ENCODE results near the gene NOL8. TPM values are rescaled to one million over a fixed set of nuclear protein-coding genes. Genes with fewer than 3 reads are reported as not detected.

NOL8 gene
- total RNA-seq, 1 experiment from 2014 or later: 48.2 TPM

DNA sequence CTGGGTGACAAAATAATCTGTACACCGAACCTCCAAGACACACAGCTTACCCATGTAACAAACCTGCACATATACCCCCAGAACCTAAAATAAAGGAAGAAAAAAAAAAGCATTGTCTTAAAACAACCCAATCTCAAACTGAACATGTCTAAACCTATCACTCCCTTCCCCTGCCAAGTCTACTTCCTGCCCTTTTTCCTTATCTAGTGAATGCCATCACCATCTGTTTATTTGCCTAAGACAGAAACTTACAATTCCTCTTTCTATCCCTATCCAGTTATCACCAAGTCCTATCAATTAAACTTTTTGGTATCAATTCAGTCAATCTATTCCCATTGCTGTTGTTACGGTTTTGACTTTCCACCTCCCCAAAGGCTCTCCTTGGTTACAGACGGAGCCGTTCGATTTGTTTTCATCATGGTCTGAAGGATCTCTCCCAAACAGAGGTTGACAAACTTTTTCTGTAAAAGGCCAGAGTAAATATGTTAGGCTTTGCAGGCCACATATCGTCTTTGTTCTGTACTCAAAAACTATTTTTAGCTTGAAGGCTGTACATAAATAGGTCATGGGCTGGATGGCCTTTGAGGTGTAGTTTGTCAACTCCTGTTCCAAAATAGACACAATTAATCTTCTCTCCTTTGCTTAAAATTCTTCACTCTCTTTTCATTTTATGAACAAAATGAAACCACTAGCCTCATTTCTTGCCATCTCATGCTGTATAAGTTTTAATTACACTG is 12.1 kb downstream of the NOL8 start (continued):
- TF ChIP-seq TCF7L2 (IDR thresholded peaks at IDR 0.05; ENCODE audit: borderline replicate concordance, extremely low read depth, insufficient read depth, insufficient read length) (no peak), SRF (IDR thresholded peaks at IDR 0.05; ENCODE audit: low read depth) (no peak)

DNA sequence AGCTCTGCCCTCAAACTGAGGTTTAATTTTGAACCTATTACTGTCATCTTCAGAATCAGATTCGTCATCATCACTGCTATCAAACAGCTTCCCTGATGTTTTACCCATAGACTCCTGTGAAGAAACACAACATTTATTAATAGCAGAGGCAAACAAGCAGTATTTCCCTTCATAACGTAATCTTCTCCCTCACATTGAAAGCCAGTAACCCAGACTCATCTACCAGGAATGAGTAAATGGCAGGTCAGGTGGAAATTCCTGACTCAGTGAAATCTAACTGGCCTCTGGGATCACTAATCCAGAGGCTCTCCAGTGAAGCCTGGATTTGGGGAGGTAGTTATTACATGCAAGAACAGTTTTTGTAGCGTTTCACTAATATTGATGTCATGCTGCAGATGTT is 14.6 kb downstream of the NOL8 start:
- TF ChIP-seq POLR2A (IDR thresholded peaks at IDR 0.05; ENCODE audit: borderline replicate concordance, extremely low read depth, insufficient read depth, insufficient read length): no peak
- ChIA-PET POLR2A (no interaction called here), RAD21 (ENCODE audit: low non-redundant PET in 1 of 2, low total read pairs in 2 of 2, uncharacterized antibody in 2 of 2, unreplicated experiment in 2 of 2) (no interaction called here), CTCF (no interaction called here)
- no peaks in the 10 kb centered on the region for H3K9me3 ChIP-seq (ENCODE audit: control insufficient read depth in 1 of 2, insufficient read depth in 1 of 2, low read depth in 1 of 2, low read length in 2 of 2)
- intact Hi-C loops (cut with micrococcal nuclease): no loop called here
- no peak overlapping the region for H3K4me3 ChIP-seq (replicated peaks in 1 of 2; ENCODE audit: low read depth in 1 of 2, low read length in 2 of 2)
- H3K79me2 ChIP-seq (ENCODE audit: insufficient read depth, low read length): peaks cover 20% of the 10 kb centered on the region
- ATAC-seq: no peak
- DNase-seq (ENCODE audit: low read depth, low spot score): no peak
- no peak overlapping the region for H3K9ac ChIP-seq (ENCODE audit: low read length)
- H3K36me3 ChIP-seq (ENCODE audit: control insufficient read depth in 1 of 2, insufficient read depth in 2 of 2, low read length in 2 of 2): peaks cover 50 to 67% of the 10 kb centered on the region in 2 experiments
- no peaks in the 10 kb centered on the region for H4K20me1 ChIP-seq (ENCODE audit: insufficient read depth)
- H3K27me3 ChIP-seq (ENCODE audit: insufficient read depth, low read length): no peaks in the 10 kb centered on the region
- H3K9me2 ChIP-seq (ENCODE audit: insufficient read depth): no peaks in the 10 kb centered on the region
- H3K27ac ChIP-seq (ENCODE audit: low read depth, low read length): no peak overlapping the region
- H2AFZ ChIP-seq (ENCODE audit: low read depth, low read length, poor library complexity, severe bottlenecking): no peak overlapping the region
- no peak overlapping the region for H3K4me2 ChIP-seq (ENCODE audit: low read length)
- no peaks in the 10 kb centered on the region for H3K4me1 ChIP-seq (ENCODE audit: control insufficient read depth in 1 of 2, insufficient read depth in 2 of 2, low read length in 2 of 2)
- no TSS peak for BruUV-seq (replicated peaks)

DNA sequence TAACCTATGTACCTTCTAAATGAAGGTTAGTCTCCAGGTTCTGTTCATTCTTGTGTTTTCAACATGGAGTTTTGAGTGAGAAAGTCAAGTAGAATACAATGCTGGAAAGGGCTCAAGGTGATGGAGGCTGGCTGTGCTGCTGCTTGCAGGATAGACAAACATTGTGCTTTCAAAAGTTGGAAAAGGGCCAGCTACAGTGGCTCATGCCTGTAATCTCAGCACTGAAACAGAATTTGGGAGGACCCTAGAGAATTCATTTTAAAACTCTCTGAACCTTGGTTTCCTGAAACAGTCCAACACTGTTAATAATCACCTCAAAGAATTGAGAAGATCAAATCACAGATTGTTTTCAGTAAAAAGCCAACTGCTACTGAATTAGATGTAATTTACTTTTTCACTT is 16.3 kb downstream of the NOL8 start:
- no peaks in the 10 kb centered on the region for H4K20me1 ChIP-seq (ENCODE audit: insufficient read depth)
- ChIA-PET RAD21 (ENCODE audit: low non-redundant PET in 1 of 2, low total read pairs in 2 of 2, uncharacterized antibody in 2 of 2, unreplicated experiment in 2 of 2) (no interaction called here), POLR2A (no interaction called here), CTCF (no interaction called here)
- H3K79me2 ChIP-seq (ENCODE audit: insufficient read depth, low read length): peaks cover 13% of the 10 kb centered on the region
- no peaks in the 10 kb centered on the region for H3K4me1 ChIP-seq (ENCODE audit: control insufficient read depth in 1 of 2, insufficient read depth in 2 of 2, low read length in 2 of 2)
- H3K27me3 ChIP-seq (ENCODE audit: insufficient read depth, low read length): no peaks in the 10 kb centered on the region
- no peaks in the 10 kb centered on the region for H3K9me3 ChIP-seq (ENCODE audit: control insufficient read depth in 1 of 2, insufficient read depth in 1 of 2, low read depth in 1 of 2, low read length in 2 of 2)
- BruUV-seq (replicated peaks): no TSS peak
- no peak overlapping the region for H3K4me2 ChIP-seq (ENCODE audit: low read length)
- H3K27ac ChIP-seq (ENCODE audit: low read depth, low read length): no peak overlapping the region
- intact Hi-C loops (cut with micrococcal nuclease): no loop called here
- no peak overlapping the region for H3K9ac ChIP-seq (ENCODE audit: low read length)
- peaks cover 59 to 73% of the 10 kb centered on the region in 2 experiments for H3K36me3 ChIP-seq (ENCODE audit: control insufficient read depth in 1 of 2, insufficient read depth in 2 of 2, low read length in 2 of 2)
- no peak for ATAC-seq
- no peak overlapping the region for H2AFZ ChIP-seq (ENCODE audit: low read depth, low read length, poor library complexity, severe bottlenecking)
- no peak overlapping the region for H3K4me3 ChIP-seq (replicated peaks in 1 of 2; ENCODE audit: low read depth in 1 of 2, low read length in 2 of 2)
- no peak for TF ChIP-seq ZNF274 (IDR thresholded peaks at IDR 0.05; ENCODE audit: low read depth, low read length)
- no peaks in the 10 kb centered on the region for H3K9me2 ChIP-seq (ENCODE audit: insufficient read depth)
- no peak for DNase-seq (ENCODE audit: low read depth, low spot score)

Measured in HCT116 (cell line).